ENCODE results near the gene CDC14A. TPM values are rescaled to one million over a fixed set of nuclear protein-coding genes. Genes with fewer than 3 reads are reported as not detected.

The CDC14A gene
- total and polyA plus RNA-seq, 2 donors (not counting 3 experiments of a cell fraction or from before 2014, with no cell fraction given): 3.4 to 13.9 TPM

DNA sequence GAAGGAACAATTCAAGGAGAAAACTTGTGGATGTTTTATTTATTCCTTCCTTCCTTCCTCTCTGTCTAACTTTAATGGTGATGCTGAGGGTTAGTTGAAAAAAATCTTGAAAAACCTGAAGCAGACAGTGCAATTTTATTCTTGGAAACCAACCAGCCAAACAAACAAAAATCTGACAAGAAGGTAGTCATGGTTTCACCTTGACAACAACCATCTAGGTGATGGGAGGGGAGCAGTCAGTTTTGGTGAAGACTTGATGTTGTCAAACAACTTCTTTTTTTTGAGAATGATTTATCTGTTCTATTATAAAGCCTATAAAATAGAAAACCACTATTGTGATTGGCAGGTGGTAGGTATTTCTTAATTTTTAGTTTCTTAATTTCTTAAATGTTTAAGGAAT lies 93.3 kb downstream of the CDC14A start:
- Histone ChIP-seq H3K9me1 (replicated peaks; ENCODE audit: control insufficient read depth, extremely low read depth, insufficient read depth, low read length) (no peaks in the 10 kb centered on the region), H3K27ac (ENCODE audit: insufficient read depth, low read depth, low read length) (no peak overlapping the region), H3K79me2 (ENCODE audit: control insufficient read depth, insufficient read depth, low read length) (no peaks in the 10 kb centered on the region), H3K9me3 (replicated peaks; ENCODE audit: control insufficient read depth, insufficient read depth, low read length) (no peaks in the 10 kb centered on the region), H3K4me1 (ENCODE audit: control insufficient read depth, extremely low read depth, insufficient read depth, low read length) (peaks cover 32% of the 10 kb centered on the region), H3K27me3 (ENCODE audit: control insufficient read depth in 2 of 2, insufficient read depth in 2 of 2, low read length in 2 of 2) (no peaks in the 10 kb centered on the region), H3K4me3 (replicated peaks in 1 of 3; ENCODE audit: insufficient read depth in 1 of 3, low read depth in 1 of 3, low read length in 3 of 3) (no peak overlapping the region), H3K4me2 (ENCODE audit: insufficient read depth, low read length) (peak overlapping the region; percentile 46), H3K9ac (replicated peaks; ENCODE audit: extremely low read depth, insufficient read depth, low read length) (no peak overlapping the region), H2AFZ (ENCODE audit: low read depth, low read length) (no peak overlapping the region), H4K20me1 (replicated peaks; ENCODE audit: control insufficient read depth, extremely low read depth, insufficient read depth, low read length) (no peaks in the 10 kb centered on the region), H3K36me3 (ENCODE audit: control insufficient read depth in 2 of 2, extremely low read depth in 1 of 2, insufficient read depth in 2 of 2, low read length in 2 of 2) (no peaks in the 10 kb centered on the region)
- DNase-seq (ENCODE audit: low read depth, low spot score) (peak; percentile 11), FAIRE-seq (no peak)
- BruUV-seq (replicated peaks): no TSS peak
- ChIA-PET CTCF (interaction anchor here (0.8 to 4.2 kb wide), 5 partner anchors 10 to 423 kb away, joined by 3 to 44 read pairs (median 6); no protein-coding TSS in a partner anchor), POLR2A (no interaction called here)
- intact Hi-C loops (cut with micrococcal nuclease) (loop anchor here (2.0 kb wide), 1 partner anchor 93 kb away; the partner anchor contains the start of gene CDC14A), dilution Hi-C loops (cut with MboI; ENCODE audit: extremely low pct_ligation_motif_present, low sequenced_read_pairs) (no loop called here)
- no peak for TF ChIP-seq MAX (IDR thresholded peaks at IDR 0.05; ENCODE audit: insufficient read depth, insufficient read length)
- TF ChIP-seq POLR2AphosphoS5 (IDR thresholded peaks at IDR 0.05; ENCODE audit: insufficient read depth, low read depth, low read length): no peak
- TF ChIP-seq GATA2 (IDR thresholded peaks at IDR 0.05; ENCODE audit: insufficient read depth, insufficient read length, low read depth, low read length): no peak
- no peak for TF ChIP-seq FOS (IDR thresholded peaks at IDR 0.05; ENCODE audit: borderline replicate concordance, insufficient read depth, low read length)

GRCh38 chr1:100448366-100448765 lies 96.1 kb downstream of the CDC14A start:
- DNase-seq (ENCODE audit: low read depth, low spot score) (no peak), FAIRE-seq (no peak)
- H3K9ac ChIP-seq (replicated peaks; ENCODE audit: extremely low read depth, insufficient read depth, low read length): no peak overlapping the region
- no peak overlapping the region for H3K4me2 ChIP-seq (ENCODE audit: insufficient read depth, low read length)
- H3K9me3 ChIP-seq (replicated peaks; ENCODE audit: control insufficient read depth, insufficient read depth, low read length): no peaks in the 10 kb centered on the region
- dilution Hi-C loops (cut with MboI; ENCODE audit: extremely low pct_ligation_motif_present, low sequenced_read_pairs): no loop called here
- H3K27ac ChIP-seq (ENCODE audit: insufficient read depth, low read depth, low read length): no peak overlapping the region
- BruUV-seq (replicated peaks): no TSS peak
- no peak overlapping the region for H3K4me3 ChIP-seq (replicated peaks in 1 of 3; ENCODE audit: insufficient read depth in 1 of 3, low read depth in 1 of 3, low read length in 3 of 3)
- H2AFZ ChIP-seq (ENCODE audit: low read depth, low read length): no peak overlapping the region
- no peaks in the 10 kb centered on the region for H3K79me2 ChIP-seq (ENCODE audit: control insufficient read depth, insufficient read depth, low read length)
- no peaks in the 10 kb centered on the region for H3K9me1 ChIP-seq (replicated peaks; ENCODE audit: control insufficient read depth, extremely low read depth, insufficient read depth, low read length)
- intact Hi-C loops (cut with micrococcal nuclease): no loop called here
- H3K4me1 ChIP-seq (ENCODE audit: control insufficient read depth, extremely low read depth, insufficient read depth, low read length): peaks cover 26% of the 10 kb centered on the region
- ChIA-PET POLR2A (no interaction called here), CTCF (interaction anchor here (1.2 to 2.2 kb wide), 4 partner anchors 11 to 18 kb away, joined by 3 to 8 read pairs (median 5); no protein-coding TSS in a partner anchor)
- H4K20me1 ChIP-seq (replicated peaks; ENCODE audit: control insufficient read depth, extremely low read depth, insufficient read depth, low read length): no peaks in the 10 kb centered on the region
- no peaks in the 10 kb centered on the region for H3K27me3 ChIP-seq (ENCODE audit: control insufficient read depth in 2 of 2, insufficient read depth in 2 of 2, low read length in 2 of 2)
- TF ChIP-seq MAX (IDR thresholded peaks at IDR 0.05; ENCODE audit: insufficient read depth, insufficient read length) (no peak), EZH2 (IDR thresholded peaks at IDR 0.05; ENCODE audit: borderline replicate concordance, low read depth, low read length, severe bottlenecking) (no peak), JUN (IDR thresholded peaks at IDR 0.05; ENCODE audit: borderline replicate concordance, insufficient read depth, insufficient read length, low read depth) (no peak), FOS (IDR thresholded peaks at IDR 0.05; ENCODE audit: borderline replicate concordance, insufficient read depth, low read length) (no peak), POLR2AphosphoS5 (IDR thresholded peaks at IDR 0.05; ENCODE audit: insufficient read depth, low read depth, low read length) (no peak), MYC (IDR thresholded peaks at IDR 0.05; ENCODE audit: low read depth, low read length) (no peak), GATA2 (IDR thresholded peaks at IDR 0.05; ENCODE audit: insufficient read depth, insufficient read length, low read depth, low read length) (no peak), POLR2A (IDR thresholded peaks at IDR 0.05; ENCODE audit: low read depth, low read length) (no peak)
- TF ChIP-seq, protein P1, sequence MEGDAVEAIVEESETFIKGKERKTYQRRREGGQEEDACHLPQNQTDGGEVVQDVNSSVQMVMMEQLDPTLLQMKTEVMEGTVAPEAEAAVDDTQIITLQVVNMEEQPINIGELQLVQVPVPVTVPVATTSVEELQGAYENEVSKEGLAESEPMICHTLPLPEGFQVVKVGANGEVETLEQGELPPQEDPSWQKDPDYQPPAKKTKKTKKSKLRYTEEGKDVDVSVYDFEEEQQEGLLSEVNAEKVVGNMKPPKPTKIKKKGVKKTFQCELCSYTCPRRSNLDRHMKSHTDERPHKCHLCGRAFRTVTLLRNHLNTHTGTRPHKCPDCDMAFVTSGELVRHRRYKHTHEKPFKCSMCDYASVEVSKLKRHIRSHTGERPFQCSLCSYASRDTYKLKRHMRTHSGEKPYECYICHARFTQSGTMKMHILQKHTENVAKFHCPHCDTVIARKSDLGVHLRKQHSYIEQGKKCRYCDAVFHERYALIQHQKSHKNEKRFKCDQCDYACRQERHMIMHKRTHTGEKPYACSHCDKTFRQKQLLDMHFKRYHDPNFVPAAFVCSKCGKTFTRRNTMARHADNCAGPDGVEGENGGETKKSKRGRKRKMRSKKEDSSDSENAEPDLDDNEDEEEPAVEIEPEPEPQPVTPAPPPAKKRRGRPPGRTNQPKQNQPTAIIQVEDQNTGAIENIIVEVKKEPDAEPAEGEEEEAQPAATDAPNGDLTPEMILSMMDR (IDR thresholded peaks at IDR 0.05; ENCODE audit: extremely low read depth in 1 of 2, insufficient read depth in 1 of 2, low read depth in 1 of 2, low read length in 2 of 2): no peak
- no peaks in the 10 kb centered on the region for H3K36me3 ChIP-seq (ENCODE audit: control insufficient read depth in 2 of 2, extremely low read depth in 1 of 2, insufficient read depth in 2 of 2, low read length in 2 of 2)

Data from endothelial cell of umbilical vein (primary cell).